ENCODE measurements around the gene RYR1.

DNA sequence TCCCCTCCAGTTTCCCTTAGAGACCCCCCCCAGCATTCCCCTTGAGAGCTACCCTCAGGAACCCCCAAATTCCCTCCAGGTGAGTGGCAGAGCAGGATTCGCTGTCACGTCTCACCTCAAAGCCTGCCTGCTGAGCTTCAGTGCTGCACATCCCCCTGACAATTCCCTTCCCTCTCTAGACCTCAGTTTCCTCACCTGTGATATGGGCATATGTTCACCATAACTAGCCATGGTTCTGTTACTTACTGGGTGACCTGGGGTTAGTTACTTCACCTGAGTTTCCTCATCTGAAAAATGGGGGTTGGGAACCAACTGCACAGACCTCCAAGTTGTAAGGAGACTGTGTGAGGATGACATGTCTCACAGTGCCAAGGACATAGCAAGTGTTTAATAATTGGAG is 75.5 kb downstream of the RYR1 start:
- TF ChIP-seq POLR2A (IDR thresholded peaks at IDR 0.05) (no peak), POLR2AphosphoS5 (IDR thresholded peaks at IDR 0.05) (no peak), EP300 (IDR thresholded peaks at IDR 0.05; ENCODE audit: low read depth) (no peak)
- TF ChIP-seq, protein P1, sequence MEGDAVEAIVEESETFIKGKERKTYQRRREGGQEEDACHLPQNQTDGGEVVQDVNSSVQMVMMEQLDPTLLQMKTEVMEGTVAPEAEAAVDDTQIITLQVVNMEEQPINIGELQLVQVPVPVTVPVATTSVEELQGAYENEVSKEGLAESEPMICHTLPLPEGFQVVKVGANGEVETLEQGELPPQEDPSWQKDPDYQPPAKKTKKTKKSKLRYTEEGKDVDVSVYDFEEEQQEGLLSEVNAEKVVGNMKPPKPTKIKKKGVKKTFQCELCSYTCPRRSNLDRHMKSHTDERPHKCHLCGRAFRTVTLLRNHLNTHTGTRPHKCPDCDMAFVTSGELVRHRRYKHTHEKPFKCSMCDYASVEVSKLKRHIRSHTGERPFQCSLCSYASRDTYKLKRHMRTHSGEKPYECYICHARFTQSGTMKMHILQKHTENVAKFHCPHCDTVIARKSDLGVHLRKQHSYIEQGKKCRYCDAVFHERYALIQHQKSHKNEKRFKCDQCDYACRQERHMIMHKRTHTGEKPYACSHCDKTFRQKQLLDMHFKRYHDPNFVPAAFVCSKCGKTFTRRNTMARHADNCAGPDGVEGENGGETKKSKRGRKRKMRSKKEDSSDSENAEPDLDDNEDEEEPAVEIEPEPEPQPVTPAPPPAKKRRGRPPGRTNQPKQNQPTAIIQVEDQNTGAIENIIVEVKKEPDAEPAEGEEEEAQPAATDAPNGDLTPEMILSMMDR (IDR thresholded peaks at IDR 0.05): no peak

Data from transverse colon (tissue), 4 donors.